ENCODE measurements around the gene MAPKAP1.
A peak's percentile ranks its signal among the peaks of the same experiment; 100 is the strongest.

The MAPKAP1 gene

DNA sequence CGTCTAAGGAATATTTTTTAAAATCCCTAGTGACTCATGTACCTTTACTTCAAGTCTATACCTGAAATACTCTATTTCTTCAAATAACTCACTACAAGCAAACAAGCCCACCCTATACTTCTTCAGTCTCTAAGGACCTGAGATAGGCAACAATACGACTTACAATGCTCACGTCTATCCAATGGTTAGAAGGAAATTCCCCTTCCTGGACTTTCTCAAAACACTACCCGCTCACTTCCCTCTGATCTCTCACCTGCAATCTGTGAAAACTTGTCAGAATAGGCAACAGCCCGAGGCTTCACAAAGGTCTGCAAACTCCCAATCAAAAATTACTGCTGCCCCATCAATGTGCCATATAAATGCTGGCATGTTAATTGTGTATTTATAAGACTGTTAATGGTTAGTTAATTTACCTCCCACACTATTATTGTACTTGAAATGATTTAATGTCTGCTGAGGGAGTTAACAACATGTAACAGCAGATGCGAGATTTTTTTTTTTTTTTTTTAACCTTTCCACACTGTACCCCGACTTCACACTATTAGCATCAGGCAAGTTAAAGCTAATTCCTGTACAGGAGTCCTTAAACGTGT, 27.3 kb downstream of the MAPKAP1 start:
- DNase-seq (ENCODE audit: low spot score) (no peak), FAIRE-seq (no peak)

DNA sequence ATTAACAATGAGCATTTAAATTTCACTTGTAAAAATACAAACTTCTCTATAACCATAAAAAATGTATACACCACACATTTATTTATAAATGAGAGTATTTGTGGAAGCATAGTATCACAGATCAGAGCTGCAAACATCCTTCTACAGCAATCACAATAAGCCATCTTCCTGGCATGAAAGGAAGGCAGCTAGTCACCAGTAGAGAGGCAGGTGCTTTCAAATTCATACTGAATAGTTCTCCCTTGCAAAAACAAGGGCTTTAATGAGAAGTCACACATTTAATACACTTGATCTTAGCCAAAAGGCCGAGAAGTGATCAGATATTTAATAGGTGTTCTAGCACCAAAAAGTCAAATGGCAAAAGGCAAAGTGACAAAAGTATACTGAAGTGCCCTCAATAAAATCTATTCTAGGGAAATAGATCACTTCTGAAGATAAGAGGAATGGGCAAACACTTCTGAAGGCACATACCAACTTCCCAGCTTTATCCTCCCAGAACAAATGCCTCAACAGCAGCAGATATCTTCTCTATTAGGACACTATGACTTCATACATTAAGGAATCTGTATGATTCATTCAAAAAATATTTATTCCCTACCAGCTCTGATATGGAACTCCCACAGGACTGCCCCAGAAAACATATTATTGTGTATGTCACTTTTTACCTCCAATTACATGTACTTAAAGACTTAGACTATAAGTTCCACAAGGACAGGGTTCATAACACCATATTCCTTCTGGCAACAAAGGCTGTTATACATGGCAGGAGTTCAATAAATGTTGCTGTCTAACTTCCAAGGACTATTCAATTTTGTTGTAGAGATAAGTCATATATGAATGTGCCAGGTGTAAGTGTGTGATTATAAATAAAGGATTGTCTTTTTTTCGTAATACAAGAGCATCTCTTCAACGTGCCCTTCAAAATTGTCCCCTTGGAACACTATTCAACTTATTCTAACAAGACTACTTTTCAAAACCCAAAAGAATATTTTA, 31.7 kb downstream of the MAPKAP1 start:
- FAIRE-seq (no peak), DNase-seq (ENCODE audit: low spot score) (peak; percentile 62)

DNA sequence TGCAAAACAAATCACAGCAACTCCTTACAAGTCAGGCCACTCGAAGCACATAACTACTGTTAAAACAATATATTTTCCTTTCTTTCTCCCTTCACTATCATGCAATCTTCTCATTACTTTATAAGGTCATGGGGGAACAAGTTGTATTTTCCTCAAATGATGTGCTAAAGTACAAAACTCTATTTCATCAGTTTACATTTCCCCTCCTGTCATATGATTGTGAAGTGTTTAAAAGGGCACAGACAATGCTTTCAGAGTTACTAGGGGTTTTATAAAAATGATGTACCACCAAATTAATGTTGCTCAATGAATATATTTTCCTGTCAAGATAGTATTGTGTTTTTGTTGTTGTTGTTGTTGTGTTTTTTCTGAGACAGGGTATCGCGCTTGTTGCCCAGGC, 34.1 kb downstream of the MAPKAP1 start:
- no peak for FAIRE-seq

DNA sequence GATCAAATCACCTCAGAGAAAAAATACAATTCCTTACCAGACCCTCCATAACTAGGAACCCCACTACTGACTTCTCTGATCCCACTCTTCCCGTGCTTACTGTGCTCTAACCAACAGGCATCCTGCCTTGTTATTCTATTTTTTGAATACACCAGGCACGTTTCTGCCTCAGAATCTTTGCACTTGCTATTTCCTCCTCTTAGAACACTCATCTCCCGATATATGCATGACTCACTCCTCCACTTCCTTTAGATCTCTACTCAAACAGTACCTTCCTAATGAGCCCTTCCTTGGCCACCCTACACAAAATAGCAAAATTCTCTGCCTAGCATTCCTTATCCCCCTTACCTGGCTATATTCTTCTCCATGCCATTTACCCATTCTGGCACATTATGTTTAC, 43.9 kb downstream of the MAPKAP1 start:
- DNase-seq (ENCODE audit: low spot score) (peak; percentile 10), FAIRE-seq (no peak)

More for the DNA sequence above, 34.1 kb downstream of the MAPKAP1 start:
- DNase-seq (ENCODE audit: low spot score), result no peak

DNA sequence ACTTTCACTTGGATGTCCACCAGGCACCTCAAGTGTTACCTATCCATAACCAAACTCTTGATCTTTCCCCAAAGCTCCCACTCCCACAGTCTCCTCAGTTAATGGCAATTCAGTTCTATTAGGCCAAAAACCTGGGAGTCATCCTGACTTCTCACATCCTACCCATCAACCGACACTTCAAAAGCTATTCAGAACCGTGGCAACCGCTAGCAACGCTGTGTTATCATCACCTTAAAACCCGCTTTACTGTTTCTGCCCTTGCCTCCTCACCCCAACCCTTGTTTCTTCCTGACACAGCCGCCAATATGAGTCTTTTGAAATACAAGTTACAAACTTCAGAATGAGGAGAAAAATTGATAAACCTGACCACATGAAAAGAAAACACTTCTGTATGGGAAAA, 46.5 kb downstream of the MAPKAP1 start:
- DNase-seq (ENCODE audit: low spot score), result no peak
- no peak for FAIRE-seq

DNA sequence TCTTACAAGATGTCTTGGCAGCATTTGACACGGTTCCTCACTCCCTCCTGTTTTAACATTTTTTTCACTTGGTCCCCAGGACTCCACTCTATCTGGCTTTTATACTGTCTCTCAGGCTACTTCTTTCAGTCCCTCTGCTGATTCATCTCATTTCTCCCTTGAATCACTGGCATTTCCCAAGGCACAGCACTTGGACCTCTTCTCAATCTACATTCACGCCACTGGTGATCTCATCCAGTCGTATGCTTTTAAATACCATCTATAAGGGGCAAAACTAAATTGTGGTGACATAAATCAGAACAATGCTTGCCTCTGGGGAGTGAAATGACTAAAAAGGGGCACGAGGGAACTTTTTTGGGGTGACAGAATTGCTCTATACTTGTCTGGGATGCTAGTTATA, 47.1 kb downstream of the MAPKAP1 start:
- no peak for FAIRE-seq
- DNase-seq (ENCODE audit: low spot score), result no peak

DNA sequence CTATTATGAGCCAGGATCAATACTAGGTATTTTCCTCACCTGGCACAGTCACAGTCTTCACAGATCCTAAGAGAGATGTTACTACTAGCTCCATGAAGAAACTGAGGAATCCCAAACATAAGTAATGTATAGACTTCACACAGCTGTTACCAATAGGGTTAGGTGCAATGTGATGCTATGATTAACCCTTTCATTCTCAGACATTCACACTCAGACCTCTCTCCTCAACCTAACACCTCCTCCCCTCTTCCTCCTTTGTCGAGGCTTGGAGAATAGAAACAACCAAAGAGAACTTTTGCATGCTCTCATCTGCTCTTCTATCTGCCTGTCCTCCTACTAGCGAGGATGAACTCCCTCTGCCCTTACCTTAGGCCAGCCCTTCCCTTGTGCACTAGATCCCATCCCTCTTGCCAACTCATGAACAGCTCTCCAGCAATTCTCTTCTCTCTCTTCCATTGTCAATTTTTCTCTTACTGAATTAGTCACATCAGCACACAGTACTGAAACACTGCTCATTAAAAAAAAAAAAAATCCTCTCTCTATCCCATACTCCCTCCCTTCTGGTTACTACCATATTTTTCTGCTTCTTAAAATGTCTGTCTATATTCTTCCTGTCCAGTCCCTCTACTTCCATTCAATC, 47.7 kb downstream of the MAPKAP1 start:
- no peak for FAIRE-seq

DNA sequence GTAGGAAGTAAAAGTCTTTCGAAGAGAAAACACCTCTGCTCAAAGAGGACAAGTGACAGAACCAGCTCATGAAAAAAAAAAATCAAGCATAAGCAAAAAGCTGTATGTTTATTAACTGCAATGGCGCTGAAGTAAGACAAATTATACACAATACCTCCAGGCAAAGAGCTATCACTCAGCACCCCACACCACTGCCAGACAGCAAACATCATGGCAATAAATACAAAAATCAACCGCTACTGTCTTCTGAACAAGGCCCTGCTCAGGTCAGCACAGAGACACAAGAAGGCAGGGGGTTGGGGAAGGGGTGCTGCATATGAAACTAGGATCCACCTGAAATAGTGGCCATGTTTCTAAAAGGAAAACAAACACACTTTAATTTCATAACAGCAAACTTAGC, 50.4 kb downstream of the MAPKAP1 start:
- DNase-seq (ENCODE audit: low spot score), result no peak
- no peak for FAIRE-seq

More for the DNA sequence above, 47.7 kb downstream of the MAPKAP1 start:
- no peak for DNase-seq (ENCODE audit: low spot score)

DNA sequence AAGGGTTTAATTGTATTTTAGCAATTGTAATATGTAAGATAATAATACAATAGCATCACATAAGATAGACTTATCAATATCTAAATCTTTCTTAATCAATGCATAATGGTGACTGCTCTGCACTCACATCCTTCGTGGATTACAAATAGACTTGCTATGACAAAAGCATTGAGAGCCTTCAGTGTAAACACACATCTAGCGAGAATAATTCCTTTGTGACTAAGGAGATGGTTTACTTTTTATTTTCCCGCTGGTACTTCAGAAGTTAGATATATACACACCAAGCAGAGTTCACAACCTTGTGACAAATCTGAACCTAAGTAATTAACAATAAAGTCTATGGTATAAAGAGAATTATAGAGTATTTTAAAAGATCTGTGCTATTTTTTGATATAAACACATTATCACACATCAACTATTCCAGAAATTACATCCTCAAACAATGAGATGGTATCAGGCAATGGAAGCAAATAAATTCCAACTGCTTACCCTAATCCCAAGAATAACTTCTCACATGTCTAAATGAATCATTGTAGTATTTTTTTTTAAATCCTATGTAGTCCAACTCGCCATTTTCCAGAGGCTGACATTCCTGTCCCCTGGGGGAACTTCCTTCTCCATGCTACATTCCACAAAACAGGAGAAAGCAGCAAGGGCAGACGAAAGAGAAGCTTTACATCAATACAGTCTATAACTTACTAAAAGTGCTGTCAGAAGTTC, 51.2 kb downstream of the MAPKAP1 start:
- FAIRE-seq, result no peak
- no peak for DNase-seq (ENCODE audit: low spot score)

DNA sequence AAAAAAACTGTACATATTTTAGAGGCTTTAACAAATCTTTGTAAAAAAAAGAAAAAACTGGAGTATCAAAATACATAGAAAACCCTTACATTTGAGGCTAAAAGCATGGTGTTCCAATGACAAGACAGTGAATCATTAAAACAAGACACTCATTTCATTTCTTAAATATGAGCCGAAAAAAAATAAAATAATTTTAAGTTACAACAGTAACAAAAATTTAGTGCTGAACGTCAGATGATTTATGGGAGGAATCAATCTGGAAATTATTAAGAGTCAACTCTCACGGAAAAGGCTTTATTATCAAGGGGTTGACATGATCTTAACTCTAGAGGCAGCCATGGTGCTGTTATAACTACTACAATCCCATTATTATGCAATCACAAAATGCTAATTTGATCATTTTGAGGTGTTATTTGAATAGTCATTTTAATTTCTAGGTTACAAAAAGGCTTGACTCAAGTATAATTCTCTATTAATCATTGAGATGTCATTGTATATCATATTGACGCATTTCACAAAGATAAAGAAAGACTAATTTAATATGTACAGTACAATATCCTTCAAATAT, 51.9 kb downstream of the MAPKAP1 start:
- FAIRE-seq, result no peak
- no peak for DNase-seq (ENCODE audit: low spot score)

DNA sequence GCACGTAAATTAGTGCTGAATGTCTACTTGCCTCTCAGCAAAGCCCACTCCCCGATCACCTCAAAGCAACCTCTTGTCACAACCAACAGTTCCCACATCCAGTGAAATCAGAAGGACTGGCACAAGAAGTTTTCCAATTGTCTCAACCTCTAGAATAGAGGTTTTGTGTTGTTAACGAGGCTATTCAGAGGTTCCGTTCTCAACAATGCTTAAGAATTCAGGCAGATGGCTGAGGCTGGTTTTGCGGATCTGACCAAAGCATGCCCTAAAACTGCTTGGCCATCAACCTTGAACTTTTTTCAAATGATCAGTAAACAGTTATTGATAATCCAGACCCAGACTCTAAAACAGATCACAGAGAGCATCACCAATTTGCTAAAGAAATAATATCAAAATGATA, 52.9 kb downstream of the MAPKAP1 start:
- no peak for FAIRE-seq
- no peak for DNase-seq (ENCODE audit: low spot score)

DNA sequence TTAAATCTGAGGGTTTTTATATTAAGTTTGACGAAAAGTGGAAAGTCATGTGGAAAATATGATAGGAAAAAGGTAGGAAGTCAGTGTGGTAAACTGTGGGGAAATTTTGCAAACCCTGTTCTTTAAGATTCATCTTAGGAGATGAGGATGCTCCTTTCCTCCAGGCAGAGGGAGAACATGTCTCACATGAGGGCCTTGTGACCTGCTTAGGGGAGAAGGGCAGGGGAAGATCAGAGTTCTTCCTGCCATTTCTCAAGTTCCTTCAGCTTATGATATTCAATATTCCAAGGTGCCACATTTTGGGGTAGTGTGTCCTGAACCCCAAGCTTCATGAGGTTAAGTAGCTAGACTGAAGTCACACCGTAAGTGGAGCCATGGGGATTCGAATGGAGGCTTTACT, 53.7 kb downstream of the MAPKAP1 start:
- FAIRE-seq (no peak), DNase-seq (ENCODE audit: low spot score) (no peak)

DNA sequence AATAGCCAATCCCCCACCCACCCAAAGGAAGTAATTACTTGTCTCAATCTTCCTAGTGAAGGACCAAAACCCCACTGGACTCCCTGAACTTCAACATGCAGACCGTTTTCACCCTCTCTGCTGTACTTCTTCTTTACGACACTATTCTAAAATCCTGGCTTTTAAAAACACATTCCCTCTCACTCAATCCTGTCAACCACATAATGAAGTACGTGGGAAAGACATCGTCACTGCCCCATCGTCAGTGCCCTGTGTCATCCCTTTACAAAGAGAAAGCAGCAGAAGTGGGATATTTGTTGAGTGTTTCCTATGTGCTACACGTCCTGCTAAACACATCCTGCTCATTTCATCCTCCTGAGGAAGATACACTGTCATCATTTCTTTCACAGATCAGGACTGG, 54.2 kb downstream of the MAPKAP1 start:
- FAIRE-seq (no peak), DNase-seq (ENCODE audit: low spot score) (no peak)

DNA sequence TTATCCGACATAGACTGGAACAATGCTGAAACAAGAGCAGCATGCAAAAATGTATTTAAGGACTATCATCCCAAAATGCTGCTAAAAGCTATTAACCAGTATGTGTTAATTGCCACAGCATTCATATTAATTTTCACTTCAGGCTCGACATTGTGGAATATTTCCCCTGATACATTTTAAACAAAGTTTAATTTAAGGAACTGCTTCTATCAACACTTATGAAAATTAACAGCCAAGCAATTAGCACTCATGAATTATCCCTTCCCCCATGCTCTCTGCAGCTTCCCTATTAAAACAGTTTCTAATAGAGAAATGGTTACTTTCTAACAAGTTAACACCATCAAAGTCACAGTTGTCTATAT, 54.8 kb downstream of the MAPKAP1 start:
- no peak for DNase-seq (ENCODE audit: low spot score)
- FAIRE-seq, result no peak

DNA sequence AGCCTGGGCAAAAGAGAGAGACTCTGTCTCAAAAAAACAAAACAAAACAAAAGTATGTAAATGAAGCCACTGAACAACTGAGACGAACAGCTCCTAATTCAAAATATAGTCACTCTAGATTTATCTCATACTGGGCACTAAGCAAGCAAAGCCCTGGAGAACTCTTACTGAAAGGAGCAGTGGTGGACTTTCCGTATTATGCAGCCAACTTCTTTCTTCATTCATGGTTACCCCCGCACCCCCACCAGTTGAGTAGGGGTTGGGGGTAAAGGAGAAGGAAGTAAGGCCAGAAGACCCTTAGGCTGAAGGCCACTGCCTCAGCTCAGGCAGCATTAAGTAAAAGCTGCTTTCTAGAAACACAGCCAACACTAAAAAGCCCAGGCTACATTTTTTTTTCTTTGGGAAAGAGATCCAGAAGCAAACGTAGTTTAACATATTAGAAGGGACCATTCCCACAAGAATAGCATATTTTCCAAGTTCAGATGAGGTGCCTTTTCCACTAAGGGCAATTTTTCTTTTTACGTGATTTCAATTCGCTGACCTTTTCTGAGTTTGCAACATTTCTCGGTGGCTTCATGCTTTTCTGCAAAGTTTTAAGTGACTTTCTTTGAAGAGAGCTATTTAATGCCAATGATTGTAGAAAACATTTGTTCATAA, 55.3 kb downstream of the MAPKAP1 start:
- DNase-seq (ENCODE audit: low spot score) (no peak), FAIRE-seq (no peak)

DNA sequence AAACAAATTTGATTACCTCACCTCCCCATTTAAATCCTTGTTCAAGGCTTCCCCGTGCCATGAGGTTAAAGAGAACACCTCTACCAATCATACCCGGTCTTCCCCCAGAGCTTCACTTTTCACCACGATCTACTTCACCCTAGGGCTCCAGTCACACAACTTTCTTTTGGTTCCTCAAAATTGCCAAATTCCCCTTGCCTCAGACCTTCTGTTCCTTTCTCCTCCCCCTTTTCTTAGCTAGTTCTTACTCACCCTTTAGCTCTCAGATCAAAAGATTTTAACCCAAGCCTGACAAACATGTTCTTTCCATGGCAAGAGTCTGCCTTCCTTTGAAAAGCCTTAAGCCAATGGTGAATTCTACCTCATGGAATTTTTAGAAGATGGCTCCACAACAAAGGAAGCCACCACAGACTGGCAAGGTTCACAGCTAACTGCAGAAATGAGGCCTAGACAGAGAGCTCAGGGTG, 56.7 kb downstream of the MAPKAP1 start:
- FAIRE-seq (no peak), DNase-seq (ENCODE audit: low spot score) (no peak)

DNA sequence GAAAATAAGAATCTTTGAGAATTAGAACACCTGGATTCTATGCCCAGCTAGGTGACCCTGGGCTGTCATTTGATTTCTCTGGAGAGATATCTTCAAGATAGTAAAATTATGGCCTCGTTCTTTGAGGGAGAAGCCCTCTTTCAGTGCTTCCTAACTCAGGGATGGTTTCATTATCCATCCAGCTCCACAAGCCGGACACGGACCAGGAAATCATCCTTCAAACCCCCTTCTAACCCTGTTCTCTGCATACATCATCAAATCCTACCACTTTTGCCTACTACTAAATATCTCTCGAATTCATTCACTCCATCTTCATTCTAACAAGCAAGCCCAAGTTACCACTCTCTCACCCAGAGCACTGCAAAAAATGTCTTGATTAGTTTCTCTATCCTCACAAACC, 57.2 kb downstream of the MAPKAP1 start:
- DNase-seq (ENCODE audit: low spot score) (no peak), FAIRE-seq (no peak)

DNA sequence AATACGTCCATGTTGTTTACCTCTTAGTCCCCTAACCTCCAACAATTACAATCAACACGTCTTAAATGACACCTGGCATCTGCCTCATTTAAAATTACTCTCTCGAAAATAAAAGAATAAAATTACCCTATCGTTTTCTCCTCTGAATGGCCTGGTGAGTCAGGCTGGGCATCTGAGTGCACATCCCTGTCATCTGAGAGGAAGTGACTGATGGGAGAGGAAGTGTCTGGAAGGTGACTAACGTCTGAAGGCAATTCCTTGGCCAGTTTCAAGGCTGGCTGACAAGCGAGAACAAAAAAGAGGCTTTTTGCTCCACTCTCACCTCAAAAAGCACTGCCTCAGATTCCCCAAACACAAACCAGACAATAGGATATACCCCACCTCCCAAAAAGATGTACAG, 57.7 kb downstream of the MAPKAP1 start:
- FAIRE-seq (no peak), DNase-seq (ENCODE audit: low spot score) (peak; percentile 71)

DNA sequence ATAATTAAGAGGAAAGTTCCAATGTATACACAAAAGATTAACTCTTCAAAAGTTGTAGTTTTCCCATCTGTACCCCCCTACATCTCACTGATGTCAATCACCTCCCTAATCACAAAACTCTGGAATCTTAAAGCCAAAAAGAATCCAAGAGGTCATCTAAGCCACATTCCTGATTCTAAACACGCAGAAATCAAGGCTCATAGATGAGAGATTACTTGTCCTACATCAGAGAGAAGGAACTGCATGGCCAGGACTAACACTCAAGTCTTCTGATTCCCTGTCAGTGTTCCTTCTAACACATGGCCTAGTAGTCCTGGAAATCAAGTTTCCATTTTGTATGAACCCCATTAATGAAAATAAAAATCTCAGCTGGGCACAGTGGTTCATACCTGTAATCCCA, 58.7 kb downstream of the MAPKAP1 start:
- no peak for FAIRE-seq

DNA sequence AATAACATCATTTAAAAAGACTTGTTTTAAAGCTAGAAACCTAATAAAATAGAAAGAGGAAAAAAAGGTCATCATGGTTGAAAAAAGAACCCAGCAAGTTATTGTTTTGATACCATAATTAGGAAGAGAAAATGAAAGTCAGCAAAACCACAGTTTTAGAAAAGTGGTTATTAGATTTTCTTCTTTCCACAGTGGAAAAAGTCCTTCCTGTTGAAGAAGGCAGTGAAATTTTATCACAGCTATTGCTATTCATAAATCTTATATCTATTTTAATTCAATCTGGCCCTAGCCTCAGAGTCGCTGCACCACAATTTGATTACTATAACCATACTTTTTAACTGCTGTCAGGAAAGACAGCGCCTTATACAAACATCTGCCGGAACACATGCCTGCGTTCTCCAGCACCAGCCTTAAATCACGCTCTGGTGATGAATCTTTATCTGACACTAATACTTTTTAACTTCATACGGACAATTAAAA, 60.3 kb downstream of the MAPKAP1 start:
- no peak for FAIRE-seq
- DNase-seq (ENCODE audit: low spot score), result no peak

More for the DNA sequence above, 58.7 kb downstream of the MAPKAP1 start:
- DNase-seq (ENCODE audit: low spot score), result no peak

DNA sequence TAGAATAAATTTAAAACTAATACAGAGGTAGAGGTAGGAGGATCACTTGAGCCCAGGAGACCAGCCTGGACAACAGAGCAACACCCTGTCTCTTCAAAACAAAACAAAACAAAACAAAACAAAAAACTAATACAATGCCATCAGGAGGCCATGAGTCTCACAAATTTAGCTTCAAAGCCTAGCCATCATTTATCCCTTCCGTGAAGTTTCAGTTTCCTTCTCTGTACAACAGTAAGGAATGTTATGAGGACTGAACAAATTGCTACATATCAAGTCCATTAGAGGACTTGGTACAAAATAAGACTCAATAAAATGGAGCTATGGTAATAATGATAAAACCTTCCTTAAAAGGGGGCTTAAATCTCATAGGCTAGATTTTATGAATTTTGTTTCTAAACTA, 60.8 kb downstream of the MAPKAP1 start:
- FAIRE-seq (no peak), DNase-seq (ENCODE audit: low spot score) (no peak)

Data from urothelium cell line (cell line).